Measurements from ENCODE around the gene RALGAPA2.

The RALGAPA2 gene

DNA sequence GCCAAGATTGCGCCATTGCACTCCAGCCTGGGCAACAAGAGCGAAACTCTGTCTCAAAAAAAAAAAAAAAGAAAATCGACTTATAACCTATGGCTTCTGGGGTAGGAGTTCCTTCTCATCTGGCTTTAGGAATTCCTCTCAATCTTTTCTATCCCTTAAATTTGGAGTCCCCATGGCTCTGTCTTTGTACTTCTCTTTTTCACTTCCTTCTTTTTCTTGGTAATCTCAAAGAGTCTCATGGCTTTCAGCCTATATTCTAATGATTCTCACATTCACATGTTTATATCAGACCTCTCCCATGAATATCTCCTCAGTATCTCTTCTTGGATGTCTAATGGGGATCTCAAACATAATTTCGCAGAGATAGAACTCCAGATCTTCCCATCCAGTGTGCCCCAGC, 42.8 kb upstream of the RALGAPA2 start:
- peaks cover 33% of the 10 kb centered on the region for H3K27me3 ChIP-seq (ENCODE audit: low read depth, low read length)
- no peaks in the 10 kb centered on the region for H3K79me2 ChIP-seq (ENCODE audit: low read length)
- TF ChIP-seq EZH2phosphoT487 (IDR thresholded peaks at IDR 0.05; ENCODE audit: low read depth): no peak
- TF ChIP-seq, protein P1, sequence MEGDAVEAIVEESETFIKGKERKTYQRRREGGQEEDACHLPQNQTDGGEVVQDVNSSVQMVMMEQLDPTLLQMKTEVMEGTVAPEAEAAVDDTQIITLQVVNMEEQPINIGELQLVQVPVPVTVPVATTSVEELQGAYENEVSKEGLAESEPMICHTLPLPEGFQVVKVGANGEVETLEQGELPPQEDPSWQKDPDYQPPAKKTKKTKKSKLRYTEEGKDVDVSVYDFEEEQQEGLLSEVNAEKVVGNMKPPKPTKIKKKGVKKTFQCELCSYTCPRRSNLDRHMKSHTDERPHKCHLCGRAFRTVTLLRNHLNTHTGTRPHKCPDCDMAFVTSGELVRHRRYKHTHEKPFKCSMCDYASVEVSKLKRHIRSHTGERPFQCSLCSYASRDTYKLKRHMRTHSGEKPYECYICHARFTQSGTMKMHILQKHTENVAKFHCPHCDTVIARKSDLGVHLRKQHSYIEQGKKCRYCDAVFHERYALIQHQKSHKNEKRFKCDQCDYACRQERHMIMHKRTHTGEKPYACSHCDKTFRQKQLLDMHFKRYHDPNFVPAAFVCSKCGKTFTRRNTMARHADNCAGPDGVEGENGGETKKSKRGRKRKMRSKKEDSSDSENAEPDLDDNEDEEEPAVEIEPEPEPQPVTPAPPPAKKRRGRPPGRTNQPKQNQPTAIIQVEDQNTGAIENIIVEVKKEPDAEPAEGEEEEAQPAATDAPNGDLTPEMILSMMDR (IDR thresholded peaks at IDR 0.05; ENCODE audit: low read depth, low read length): no peak
- no peaks in the 10 kb centered on the region for H4K20me1 ChIP-seq (ENCODE audit: insufficient read depth, low read length)
- no peaks in the 10 kb centered on the region for H3K9me3 ChIP-seq (ENCODE audit: insufficient read depth, low read length)
- H3K4me3 ChIP-seq (ENCODE audit: low read length): no peak overlapping the region
- no peak overlapping the region for H3K27ac ChIP-seq (ENCODE audit: low read length)
- H3K36me3 ChIP-seq (replicated peaks; ENCODE audit: low read depth, low read length): no peaks in the 10 kb centered on the region
- no peak overlapping the region for H2AFZ ChIP-seq (ENCODE audit: low read depth, low read length)
- no peak overlapping the region for H3K4me2 ChIP-seq (ENCODE audit: low read length)
- no peak overlapping the region for H3K9ac ChIP-seq (ENCODE audit: low read length)
- H3K4me1 ChIP-seq (ENCODE audit: low read length): peaks cover 16% of the 10 kb centered on the region

DNA sequence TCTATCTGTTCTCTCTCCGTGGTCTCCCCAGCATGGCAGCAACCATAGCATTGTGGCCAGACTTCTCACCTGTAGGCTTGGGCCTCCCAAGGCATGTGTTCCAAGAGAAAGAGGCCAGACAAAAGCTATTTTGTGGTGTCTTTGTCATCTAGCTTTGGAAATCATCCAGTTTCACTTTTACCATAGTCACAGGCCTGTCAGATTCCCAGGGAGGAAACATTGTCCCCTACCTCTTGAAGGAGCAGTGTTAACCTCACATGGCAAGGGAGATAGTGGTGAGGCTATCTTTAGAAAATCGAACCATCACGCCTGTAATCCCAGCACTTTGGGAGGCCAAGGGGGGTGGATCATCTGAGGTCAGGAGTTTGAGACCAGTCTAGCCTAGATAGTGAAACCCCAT, 42.3 kb upstream of the RALGAPA2 start:
- Histone ChIP-seq H3K4me3 (ENCODE audit: low read length) (no peak overlapping the region), H4K20me1 (ENCODE audit: insufficient read depth, low read length) (no peaks in the 10 kb centered on the region), H3K4me2 (ENCODE audit: low read length) (no peak overlapping the region), H3K4me1 (ENCODE audit: low read length) (peaks cover 16% of the 10 kb centered on the region), H2AFZ (ENCODE audit: low read depth, low read length) (no peak overlapping the region), H3K79me2 (ENCODE audit: low read length) (no peaks in the 10 kb centered on the region), H3K27me3 (ENCODE audit: low read depth, low read length) (peaks cover 33% of the 10 kb centered on the region), H3K9ac (ENCODE audit: low read length) (no peak overlapping the region), H3K9me3 (ENCODE audit: insufficient read depth, low read length) (no peaks in the 10 kb centered on the region), H3K27ac (ENCODE audit: low read length) (no peak overlapping the region), H3K36me3 (replicated peaks; ENCODE audit: low read depth, low read length) (no peaks in the 10 kb centered on the region)
- TF ChIP-seq, protein P1 (IDR thresholded peaks at IDR 0.05; ENCODE audit: low read depth, low read length): no peak
- TF ChIP-seq EZH2phosphoT487 (IDR thresholded peaks at IDR 0.05; ENCODE audit: low read depth): no peak

DNA sequence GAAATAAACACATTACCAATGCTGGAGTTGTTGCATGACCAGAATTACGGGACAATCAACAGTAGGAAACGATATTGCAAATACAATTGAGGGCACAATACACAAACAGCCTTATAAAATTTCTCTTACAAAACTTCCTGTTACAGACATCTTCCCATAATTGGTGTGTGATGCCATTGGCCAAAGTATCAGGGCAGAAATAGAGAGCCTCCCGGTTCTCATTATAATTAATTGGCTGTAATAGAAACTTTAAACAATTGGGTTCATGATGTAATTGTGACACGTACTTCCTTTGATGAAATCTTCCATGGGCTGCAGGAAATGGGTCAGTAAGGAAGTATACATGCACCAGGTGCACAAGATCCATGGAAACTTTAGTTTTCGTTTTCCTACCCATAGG, 40.3 kb upstream of the RALGAPA2 start:
- no peaks in the 10 kb centered on the region for H3K36me3 ChIP-seq (replicated peaks; ENCODE audit: low read depth, low read length)
- TF ChIP-seq, protein P1 (IDR thresholded peaks at IDR 0.05; ENCODE audit: low read depth, low read length): no peak
- TF ChIP-seq EZH2phosphoT487 (IDR thresholded peaks at IDR 0.05; ENCODE audit: low read depth): no peak
- no peak overlapping the region for H3K4me2 ChIP-seq (ENCODE audit: low read length)
- no peak overlapping the region for H2AFZ ChIP-seq (ENCODE audit: low read depth, low read length)
- peaks cover 16% of the 10 kb centered on the region for H3K4me1 ChIP-seq (ENCODE audit: low read length)
- H3K9me3 ChIP-seq (ENCODE audit: insufficient read depth, low read length): 0 out of 2 replicates have a peak, but pooled peaks cover 13% of the 10 kb centered on the region
- H3K4me3 ChIP-seq (ENCODE audit: low read length): no peak overlapping the region
- H3K9ac ChIP-seq (ENCODE audit: low read length): no peak overlapping the region
- H3K79me2 ChIP-seq (ENCODE audit: low read length): no peaks in the 10 kb centered on the region
- H3K27ac ChIP-seq (ENCODE audit: low read length): no peak overlapping the region
- H4K20me1 ChIP-seq (ENCODE audit: insufficient read depth, low read length): no peaks in the 10 kb centered on the region
- peaks cover 33% of the 10 kb centered on the region for H3K27me3 ChIP-seq (ENCODE audit: low read depth, low read length)

DNA sequence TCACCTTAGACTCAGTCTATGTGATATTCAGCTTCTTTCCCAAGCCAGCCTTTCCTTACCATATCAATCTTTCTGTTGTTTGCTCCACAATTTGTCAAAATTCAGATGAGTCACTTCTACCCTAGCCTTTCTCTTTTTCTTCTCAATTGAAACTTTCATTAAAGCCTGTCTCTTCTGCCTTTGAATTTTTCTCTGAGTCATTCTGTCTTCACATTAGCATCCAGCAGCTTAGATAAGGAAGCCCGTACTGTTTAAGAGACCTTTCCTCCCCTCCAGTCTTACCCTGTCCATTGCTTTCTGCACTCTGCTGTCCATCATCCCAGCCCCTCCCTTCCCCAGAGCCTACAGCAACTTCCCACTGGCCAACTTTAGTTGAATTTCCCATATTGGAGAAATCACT, 34.9 kb upstream of the RALGAPA2 start:
- no peak overlapping the region for H3K4me3 ChIP-seq (ENCODE audit: low read length)
- no peaks in the 10 kb centered on the region for H3K36me3 ChIP-seq (replicated peaks; ENCODE audit: low read depth, low read length)
- 0 out of 2 replicates have a peak, but pooled peaks cover 13% of the 10 kb centered on the region for H3K9me3 ChIP-seq (ENCODE audit: insufficient read depth, low read length)
- H3K79me2 ChIP-seq (ENCODE audit: low read length): no peaks in the 10 kb centered on the region
- peaks cover 18% of the 10 kb centered on the region; the same call in 1 of the 2 replicates for H3K27me3 ChIP-seq (ENCODE audit: low read depth, low read length)
- H2AFZ ChIP-seq (ENCODE audit: low read depth, low read length): no peak overlapping the region
- no peaks in the 10 kb centered on the region for H4K20me1 ChIP-seq (ENCODE audit: insufficient read depth, low read length)
- no peak overlapping the region for H3K27ac ChIP-seq (ENCODE audit: low read length)
- no peak overlapping the region for H3K9ac ChIP-seq (ENCODE audit: low read length)
- no peak for TF ChIP-seq EZH2phosphoT487 (IDR thresholded peaks at IDR 0.05; ENCODE audit: low read depth)
- TF ChIP-seq, protein P1 (IDR thresholded peaks at IDR 0.05; ENCODE audit: low read depth, low read length): no peak
- peak overlapping the region; percentile 27; the same call in 1 of the 2 replicates for H3K4me2 ChIP-seq (ENCODE audit: low read length)
- peaks cover 14% of the 10 kb centered on the region for H3K4me1 ChIP-seq (ENCODE audit: low read length)

Measured in OCI-LY3 (cell line).